ENCODE measurements around the gene HOXB1.

The HOXB1 gene

DNA sequence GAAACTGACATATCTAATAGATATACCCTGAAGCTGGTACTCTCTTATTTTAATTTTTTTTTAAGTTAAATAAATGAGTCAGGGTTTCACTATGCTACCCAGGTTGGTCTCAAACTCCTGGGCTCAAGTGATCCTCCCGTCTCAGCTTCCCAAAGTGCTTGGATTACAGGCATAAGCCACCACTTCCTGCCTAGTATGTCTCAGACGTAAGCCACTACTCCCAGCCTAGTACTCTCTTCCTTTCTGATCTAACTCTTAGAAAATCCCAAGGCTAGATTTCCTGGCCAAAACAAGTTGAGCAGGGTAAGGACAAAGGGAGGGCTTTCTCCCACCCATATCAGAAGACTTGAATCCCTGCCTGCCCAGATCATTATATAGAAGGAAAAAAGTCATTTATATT is 33.7 kb downstream of the HOXB1 start:
- peak; percentile 79 for DNase-seq (ENCODE audit: low read depth)

DNA sequence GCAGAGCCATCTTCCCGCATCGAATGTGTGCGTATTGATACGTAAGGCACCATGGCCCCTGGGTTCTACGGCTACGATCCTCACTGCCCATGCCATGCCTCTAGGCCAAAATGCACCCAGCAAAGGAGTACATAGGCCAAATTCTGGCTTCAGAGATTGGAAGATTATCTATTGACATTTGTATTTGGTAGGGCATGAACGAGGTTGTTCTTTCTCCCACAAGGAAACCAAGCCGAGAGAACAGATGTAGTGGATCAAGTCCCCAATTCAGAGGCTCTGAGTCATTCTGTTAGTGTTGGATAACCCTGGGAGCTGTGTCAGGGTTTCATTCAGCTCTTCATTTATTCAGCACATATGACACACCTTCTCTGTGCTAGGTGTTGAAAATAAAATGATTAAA is 36.5 kb downstream of the HOXB1 start:
- peak; percentile 60 for DNase-seq (ENCODE audit: low read depth)

DNA sequence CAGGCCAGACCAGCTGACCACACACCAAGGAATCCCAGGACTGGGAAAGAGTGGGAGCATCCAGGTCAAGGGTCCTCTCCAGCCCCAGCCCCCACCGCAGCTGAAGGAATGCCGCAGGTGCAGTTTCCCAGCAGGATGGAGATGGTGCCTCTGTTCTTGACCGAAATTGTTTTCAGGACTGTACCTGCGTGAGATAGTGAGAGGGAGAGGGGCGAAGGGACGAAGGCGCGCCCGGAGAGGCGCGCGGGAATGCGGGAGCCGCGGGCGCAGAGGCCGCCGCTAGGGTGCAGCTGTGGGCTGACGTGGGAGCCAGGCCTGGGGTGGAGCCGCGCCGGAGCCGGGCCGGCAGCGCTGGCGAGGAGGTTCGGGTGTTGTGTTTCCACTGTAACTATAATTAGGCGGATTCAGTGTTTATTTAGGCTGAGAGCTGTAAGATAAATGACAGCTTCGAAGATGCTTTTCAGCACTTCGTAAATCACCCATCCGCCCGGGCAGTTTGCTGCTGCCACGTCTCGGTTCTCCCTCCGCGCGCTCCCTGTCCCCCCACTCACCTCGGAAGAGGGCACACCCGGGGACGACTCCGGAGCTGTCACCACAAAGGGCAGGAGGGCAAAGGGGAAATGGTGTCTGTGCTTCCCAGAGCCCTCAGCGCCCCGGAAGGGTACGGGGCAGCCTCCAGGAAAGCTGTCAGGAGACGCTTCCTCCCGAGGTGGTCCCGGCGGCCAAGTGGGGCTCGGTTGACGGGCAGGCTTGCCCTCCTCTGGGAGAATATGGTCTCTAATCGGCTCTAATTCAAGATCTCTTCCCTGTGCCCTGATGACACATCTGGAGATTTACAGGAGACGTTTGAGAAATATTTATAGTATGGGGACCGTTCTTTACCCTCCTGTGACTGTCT is 38.2 kb downstream of the HOXB1 start:
- DNase-seq (ENCODE audit: low read depth), result peak; percentile 72

DNA sequence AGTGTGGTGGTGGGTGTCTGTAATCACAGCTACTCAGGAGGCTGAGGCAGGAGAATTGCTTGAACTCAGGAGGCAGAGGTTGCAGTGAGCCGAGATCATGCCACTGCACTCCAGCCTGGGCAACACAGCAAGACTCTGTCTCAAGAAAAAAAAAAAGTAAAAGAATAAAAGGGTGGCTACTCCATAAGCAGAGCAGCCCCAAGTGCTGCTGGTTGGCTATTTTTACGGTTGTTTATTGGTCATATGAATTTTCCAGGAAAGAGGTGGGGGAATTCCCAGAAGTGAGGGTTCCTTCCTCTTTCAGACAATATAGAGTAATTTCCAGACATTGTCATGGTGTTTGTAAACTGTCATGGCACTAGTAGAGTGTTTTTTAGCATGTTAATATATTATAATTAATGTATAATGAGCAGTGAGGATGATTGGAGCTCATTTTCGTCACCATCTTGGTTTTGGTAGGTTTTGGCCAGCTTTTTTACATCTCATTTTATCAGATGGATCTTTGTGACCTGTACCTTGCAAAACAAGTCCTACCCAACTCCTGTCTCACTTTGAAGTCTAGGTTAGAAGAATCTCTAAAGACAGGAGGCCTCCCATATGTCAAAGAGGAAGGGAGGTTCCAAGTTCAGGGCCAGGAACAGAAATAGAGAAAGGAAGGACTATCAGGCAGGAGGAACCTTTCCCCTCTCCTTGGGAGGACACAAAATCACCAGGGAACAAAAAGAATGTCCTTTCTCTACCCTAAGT is 39.1 kb downstream of the HOXB1 start:
- DNase-seq (ENCODE audit: low read depth), result no peak

DNA sequence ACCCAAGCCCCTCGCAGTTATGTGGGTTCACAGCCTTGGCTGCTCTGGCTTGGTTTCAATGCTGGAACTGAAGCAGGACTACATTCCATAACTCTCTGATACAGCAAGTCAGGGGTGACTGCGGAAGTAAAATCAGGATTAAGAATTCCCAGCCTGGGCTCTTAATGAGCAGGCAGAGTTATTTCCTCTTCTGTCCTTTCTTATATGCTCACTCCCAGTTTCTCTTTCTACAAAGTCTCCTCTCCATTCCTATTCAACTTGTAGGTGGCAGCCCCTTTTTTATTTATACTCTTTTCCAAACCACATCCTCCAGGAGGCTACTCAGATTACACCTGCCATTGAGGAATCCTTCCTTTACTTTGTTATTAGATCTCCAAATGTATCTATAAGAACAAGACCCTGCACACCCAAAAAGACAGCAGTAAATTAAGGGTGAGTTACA is 40.3 kb downstream of the HOXB1 start:
- DNase-seq (ENCODE audit: low read depth), result no peak

DNA sequence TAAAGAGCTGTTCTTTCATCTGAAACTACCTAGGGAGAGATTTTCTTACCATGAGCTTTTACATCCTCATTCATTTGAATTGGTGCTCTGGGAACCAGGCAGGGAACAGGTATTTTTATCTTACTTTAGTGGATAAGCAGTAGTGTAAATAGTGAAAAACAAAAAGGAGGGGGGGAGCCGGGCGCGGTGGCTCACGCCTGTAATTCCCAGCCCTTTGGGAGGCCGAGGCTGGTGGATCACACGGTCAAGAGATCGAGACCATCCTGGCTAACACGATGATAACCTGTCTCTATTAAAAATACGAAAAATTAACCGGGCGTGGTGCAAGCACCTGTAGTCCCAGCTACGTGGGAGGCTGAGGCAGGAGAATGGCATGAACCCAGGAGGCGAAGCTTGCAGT is 41.0 kb downstream of the HOXB1 start:
- no peak for DNase-seq (ENCODE audit: low read depth)

DNA sequence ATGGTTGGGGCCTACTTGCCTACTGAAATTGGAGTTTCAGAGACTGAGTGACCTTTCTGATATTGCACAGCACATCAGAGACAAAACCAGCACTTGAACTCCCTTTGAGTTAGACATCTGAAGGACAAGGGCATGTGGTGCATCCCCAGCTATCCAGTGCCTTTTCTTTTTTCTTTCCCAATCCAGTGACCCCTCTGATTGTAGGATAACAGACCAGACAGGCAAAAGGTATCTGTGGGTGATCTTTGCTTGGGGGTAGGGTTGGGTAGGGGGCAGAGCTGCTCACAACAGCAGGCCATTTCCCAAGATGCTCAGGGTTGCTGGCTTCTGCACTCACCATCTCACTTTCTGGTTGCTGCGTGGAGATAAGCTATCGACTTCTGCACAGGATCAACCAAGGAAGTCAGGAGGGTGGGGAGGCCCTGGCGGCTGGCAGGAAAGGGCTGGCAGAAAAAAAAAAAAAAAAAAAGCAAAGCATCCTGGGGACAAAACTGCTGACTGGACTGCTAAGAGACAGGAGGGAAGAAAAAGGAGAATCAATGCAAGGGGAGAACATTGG is 42.2 kb downstream of the HOXB1 start:
- DNase-seq (ENCODE audit: low read depth), result peak; percentile 76

DNA sequence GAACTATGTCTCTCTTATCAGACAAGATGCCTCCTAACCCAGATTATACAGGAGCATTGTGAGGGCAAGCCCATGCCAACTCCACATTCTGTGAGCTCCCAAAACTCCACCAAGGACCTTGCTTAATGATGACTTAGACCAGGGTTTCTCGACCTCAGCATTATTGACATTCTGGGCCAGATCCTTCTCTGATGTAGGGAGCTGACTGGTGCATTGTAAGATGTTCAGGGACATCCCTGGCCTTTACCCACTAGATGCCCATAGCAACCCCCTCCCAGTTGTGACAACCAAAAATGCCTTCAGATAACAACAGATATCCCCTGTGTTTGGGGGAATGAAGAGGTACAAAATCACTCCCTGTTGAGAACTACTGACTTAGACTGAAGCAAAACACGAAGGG is 43.6 kb downstream of the HOXB1 start:
- DNase-seq (ENCODE audit: low read depth), result peak; percentile 35

DNA sequence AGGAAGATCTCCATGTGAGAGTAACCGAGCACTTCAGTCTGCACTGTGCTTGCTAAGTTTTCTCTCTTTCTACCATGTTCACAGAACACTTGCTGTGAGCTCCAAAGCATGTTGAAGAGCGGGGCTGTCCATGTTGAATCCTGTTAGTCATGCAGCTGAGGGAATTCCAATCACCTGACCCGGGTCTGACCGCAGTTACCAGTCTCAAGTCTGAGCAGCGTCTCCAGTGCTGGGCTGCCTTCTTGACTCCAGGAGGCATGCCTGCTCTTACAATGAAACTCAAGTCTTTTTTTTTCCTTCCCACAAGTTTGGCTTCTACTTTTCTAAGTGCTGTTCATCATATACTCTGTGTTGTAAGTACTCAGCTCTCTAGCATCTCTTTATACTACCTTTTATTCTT is 44.3 kb downstream of the HOXB1 start:
- peak; percentile 99 for DNase-seq (ENCODE audit: low read depth)

DNA sequence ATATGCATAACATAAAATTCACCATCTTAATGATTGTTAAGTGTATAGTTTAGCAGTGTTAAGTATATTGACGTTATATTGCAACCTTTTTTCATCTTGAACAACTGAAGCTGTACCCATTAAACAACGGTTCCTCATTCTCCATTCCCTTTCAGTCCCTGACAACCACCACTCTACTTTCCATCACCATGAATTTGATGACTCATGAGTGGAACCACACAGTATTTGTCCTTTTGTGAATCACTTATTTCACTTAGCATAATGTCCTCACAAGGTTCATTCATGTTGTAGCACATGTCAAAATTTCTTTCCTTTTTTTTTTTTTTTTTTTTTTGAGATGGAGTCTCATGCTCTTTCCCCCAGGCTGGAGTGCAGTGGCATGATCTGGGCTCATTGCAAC is 46.0 kb downstream of the HOXB1 start:
- DNase-seq (ENCODE audit: low read depth), result peak; percentile 71

DNA sequence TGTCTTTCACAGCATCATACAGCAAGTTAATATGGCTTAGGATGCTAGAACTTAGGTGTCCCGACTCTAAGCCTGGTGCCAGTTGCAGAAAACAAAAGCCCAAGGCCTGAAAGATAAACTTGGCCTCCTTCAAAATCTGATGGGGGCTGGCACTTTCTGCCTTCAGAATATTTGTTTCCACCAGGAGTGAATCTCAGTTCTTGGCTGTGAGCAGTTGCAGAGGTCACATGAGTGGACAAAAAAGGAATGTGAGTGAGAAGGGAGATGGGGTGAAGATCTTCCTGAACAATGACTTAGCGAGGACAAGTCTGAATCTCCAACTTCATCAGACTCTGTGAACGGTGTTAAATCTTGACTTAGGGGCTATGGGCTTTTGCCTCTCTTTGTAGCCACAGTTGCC is 46.6 kb downstream of the HOXB1 start:
- no peak for DNase-seq (ENCODE audit: low read depth)

DNA sequence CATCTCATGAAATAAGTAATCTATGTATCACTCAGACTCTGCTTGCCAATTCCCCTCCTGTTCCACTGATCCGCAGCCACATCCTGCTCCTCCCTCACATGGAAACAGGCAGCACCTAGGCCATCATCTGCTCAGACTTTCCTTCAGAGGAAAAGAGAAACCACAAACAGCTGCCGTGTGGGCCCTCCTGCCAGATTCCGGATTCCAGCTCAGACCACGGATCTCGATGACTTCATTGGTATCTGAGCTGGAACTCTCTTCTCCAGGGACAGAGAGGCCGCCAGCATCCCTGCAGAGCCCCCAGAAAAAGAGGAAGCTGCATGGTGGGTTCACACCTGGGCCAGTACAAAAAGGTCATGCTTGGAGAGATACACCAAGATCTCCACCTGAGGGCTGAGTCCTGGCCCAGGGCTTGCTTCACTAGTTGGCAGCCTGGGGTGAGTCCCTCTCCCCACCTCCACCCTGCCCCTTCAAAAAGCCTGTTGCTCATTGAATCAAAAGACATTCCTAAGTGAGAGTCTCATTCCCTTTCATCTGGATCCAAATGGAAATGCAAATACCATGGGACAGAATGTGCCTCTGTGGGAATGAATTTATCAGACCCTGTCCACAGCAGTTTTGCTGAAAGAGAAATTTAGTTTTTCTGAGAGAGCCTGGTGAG is 47.2 kb downstream of the HOXB1 start:
- peak; percentile 99 for DNase-seq (ENCODE audit: low read depth)

DNA sequence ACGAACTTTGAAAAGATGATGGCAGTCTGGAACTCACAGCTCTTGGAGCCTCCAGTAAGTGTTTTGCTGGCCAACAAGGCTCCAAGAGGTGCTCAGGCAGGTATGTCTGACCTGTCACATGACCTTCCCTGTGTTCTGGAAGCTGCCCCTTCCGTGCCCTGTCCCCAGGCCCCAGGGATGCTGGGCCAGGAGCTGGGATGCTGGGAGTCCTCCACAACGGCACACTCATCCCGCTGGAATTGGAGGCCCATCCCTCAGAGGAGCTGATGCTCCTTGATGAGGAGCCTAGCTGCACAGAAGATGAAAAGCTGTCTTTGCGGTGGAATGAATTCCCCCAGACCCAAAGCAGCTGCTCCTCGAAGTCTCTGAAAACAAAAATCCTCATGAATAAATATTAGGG is 47.8 kb downstream of the HOXB1 start:
- DNase-seq (ENCODE audit: low read depth), result no peak

DNA sequence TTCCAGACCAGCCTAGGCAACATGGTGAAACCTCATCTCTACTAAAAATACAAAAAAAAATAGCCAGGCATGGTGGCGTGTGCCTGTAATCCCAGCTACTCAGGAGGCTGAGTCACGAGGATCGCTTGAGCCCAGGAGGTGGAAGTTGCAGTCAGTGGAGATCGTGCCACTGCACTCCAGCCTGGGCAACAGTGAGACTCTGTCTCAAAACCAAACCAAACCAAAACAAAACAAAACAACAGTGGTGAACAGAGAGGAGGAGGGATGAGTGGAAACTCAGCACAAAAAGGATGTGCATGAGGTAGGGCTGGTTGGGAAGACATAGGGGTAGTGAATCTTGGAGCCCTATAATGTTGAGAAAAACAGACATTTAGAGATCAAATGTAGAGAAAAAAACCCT is 48.5 kb downstream of the HOXB1 start:
- DNase-seq (ENCODE audit: low read depth), result peak; percentile 54

DNA sequence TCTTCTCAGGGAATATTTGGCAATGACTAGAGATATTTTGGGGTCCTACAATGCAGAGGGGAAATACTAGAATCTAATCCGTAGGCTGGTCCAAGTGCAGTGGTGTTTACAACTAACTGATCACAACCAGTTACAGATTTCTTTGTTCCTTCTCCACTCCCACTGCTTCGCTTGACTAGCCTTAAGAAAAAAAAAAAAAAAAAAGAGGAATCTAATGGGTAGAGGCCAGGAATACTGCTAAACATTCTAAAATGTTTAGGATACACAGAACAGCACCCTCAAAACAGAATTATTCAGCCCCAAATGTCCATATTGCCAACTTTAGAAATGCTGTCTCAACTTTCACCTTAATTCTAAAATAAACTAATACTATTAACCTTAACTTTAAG is 51.8 kb downstream of the HOXB1 start:
- no peak for DNase-seq (ENCODE audit: low read depth)
